Measurements from ENCODE around the gene MYOG. TPM values are rescaled to one million over a fixed set of nuclear protein-coding genes. Genes with fewer than 3 reads are reported as not detected.
A peak's percentile ranks its signal among the peaks of the same experiment; 100 is the strongest.

The MYOG gene
- total RNA-seq, 2 experiments from 2014 or later, result not detected

DNA sequence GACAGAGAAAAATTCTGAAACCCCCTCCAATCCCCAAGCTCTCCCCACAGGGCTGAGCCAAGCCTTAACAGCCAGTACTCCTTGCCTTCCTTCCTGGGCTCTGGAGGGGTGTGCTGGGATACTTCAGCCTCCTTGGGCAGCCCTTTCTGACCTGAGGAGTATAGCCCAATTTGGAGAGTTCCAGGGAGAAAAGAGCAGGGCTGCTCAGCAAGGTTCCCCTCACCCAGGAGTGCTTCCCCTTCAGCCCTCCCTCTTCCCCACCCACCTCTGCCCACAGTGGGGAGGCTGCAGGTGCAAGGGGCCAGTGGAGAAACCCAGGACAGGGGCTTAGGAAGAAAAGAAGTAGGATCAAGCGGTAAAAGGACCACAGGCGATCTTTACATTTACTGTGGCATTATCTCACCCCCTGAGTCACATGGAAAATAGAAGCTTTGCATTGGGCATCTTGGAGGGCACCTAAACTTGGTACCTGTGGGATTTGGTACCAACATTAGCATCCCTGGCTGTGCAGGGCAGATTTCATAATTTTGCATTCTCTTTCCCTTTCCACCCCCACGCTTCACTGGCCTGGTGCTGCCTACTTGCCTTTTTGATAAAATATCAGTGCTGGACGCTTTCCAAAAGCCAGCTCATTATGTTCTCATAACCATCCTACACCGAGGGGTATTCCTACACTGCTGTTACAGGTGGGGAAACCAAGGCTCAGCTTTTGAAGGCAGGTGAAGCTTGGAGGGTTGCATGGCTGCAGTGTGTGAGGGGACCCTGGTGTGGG lies 38.9 kb upstream of the MYOG start:
- DNase-seq, result no peak
- H3K4me3 Mint-ChIP-seq, result no peak overlapping the region
- POLR2A ChIA-PET, result no interaction called here

DNA sequence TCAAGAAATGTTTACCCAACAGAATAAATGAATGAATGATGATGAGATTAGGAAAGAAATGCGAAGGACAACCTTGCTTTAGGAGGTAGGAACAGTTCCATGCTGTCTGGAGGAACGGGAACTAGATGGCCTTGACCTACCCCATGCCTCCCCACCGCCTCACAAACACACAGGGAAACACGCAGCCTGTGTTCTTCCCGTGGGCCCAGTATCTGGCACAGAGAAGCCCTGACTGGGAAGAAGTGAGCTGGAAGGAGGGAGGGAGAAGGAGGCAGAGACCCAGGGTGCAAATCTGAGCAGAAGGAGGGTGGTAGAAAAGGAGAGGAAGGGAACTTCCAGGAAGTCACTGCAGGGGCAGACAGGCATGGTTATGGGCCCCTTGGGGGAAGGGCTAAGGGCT lies 38.2 kb upstream of the MYOG start:
- no peaks in the 10 kb centered on the region for H3K36me3 Mint-ChIP-seq (ENCODE audit: low read depth)
- peaks cover 16% of the 10 kb centered on the region for H3K4me1 Mint-ChIP-seq
- no peak for DNase-seq
- no peak overlapping the region for H3K4me3 Mint-ChIP-seq
- CTCF ChIA-PET, result no interaction called here
- POLR2A ChIA-PET, result no interaction called here
- H3K9me3 Mint-ChIP-seq, result no peaks in the 10 kb centered on the region
- H3K27ac Mint-ChIP-seq, result no peak overlapping the region
- H3K27me3 Mint-ChIP-seq, result peaks cover 69% of the 10 kb centered on the region

More for the DNA sequence above, 38.9 kb upstream of the MYOG start:
- peaks cover 16% of the 10 kb centered on the region for H3K4me1 Mint-ChIP-seq
- no peaks in the 10 kb centered on the region for H3K9me3 Mint-ChIP-seq
- H3K36me3 Mint-ChIP-seq (ENCODE audit: low read depth), result no peaks in the 10 kb centered on the region
- CTCF ChIA-PET, result no interaction called here
- peaks cover 75% of the 10 kb centered on the region for H3K27me3 Mint-ChIP-seq
- no peak overlapping the region for H3K27ac Mint-ChIP-seq

DNA sequence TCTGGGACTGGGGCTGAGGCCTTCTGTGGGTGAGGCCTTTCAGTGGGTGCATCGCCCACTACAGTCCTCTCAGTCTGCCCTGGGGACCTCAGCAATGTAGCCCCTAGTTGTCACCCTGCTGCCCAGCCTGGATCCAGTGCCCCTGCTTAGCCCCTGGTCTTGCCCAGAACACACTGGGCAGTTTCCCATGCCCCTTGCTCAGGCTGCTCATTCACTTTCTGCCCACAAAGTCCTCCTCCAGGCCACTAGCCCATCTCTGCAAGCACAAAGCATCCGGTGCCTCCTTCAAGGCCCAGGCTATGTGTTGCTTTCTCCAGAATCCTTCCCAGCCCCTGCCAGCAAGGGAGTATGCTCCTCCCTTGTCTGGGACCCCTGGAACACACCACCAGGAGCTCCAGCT lies 36.3 kb upstream of the MYOG start:
- Mint-ChIP-seq H3K36me3 (ENCODE audit: low read depth) (no peaks in the 10 kb centered on the region), H3K9me3 (no peaks in the 10 kb centered on the region), H3K4me1 (peaks cover 15% of the 10 kb centered on the region), H3K27ac (no peak overlapping the region), H3K4me3 (no peak overlapping the region), H3K27me3 (peaks cover 68% of the 10 kb centered on the region)
- DNase-seq, result no peak
- ChIA-PET CTCF (interaction anchor here (1.0 to 1.9 kb wide), 4 partner anchors 9 to 82 kb away, joined by 3 to 6 read pairs (median 4); no protein-coding TSS in a partner anchor), POLR2A (no interaction called here)

DNA sequence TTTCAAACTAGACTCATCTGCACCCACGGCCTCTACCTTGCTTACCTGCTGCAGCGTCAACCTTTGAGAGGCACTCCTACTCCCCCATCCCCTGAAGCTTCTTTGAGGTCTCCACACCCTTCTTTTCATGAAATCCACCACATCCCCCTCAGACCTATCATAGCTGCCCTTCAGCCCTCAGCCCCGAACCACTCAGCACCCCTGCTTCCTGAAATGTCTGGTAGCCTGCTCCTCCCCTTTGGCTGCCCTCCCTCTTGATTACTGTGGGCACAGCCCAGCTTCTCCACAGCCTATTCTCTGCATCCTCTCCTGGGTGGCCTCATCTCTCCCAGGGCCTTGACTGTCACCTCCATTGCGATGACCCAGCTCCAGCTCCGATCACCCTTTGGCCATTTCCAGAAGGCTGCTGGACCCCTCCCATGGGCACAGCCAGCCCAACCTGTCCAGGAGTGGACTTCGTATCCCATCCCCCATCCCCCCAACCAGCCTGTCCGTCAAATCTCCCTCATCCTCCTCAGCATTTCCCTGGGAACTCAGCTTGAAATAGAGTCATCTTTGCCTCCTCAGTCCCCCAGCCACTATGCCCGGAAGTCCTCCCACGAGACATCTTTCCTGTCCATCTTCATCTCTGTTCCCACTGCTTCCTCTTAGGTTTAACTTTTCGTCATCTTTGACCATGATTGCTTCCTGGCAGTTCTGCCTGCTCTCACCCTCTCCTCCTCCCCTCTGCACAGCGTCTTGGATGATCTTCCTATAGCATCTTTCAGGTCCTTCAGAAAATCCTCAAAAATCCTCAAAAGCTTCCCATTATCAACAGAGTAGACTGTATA lies 35.6 kb upstream of the MYOG start:
- Mint-ChIP-seq H3K4me1 (peaks cover 14% of the 10 kb centered on the region), H3K4me3 (no peak overlapping the region), H3K27ac (no peak overlapping the region), H3K36me3 (ENCODE audit: low read depth) (no peaks in the 10 kb centered on the region), H3K27me3 (peaks cover 68% of the 10 kb centered on the region), H3K9me3 (no peaks in the 10 kb centered on the region)
- ChIA-PET POLR2A (no interaction called here), CTCF (interaction anchor here (0.9 to 1.9 kb wide), 4 partner anchors 8 to 95 kb away, joined by 3 to 5 read pairs (median 4); no protein-coding TSS in a partner anchor)
- no peak for DNase-seq

DNA sequence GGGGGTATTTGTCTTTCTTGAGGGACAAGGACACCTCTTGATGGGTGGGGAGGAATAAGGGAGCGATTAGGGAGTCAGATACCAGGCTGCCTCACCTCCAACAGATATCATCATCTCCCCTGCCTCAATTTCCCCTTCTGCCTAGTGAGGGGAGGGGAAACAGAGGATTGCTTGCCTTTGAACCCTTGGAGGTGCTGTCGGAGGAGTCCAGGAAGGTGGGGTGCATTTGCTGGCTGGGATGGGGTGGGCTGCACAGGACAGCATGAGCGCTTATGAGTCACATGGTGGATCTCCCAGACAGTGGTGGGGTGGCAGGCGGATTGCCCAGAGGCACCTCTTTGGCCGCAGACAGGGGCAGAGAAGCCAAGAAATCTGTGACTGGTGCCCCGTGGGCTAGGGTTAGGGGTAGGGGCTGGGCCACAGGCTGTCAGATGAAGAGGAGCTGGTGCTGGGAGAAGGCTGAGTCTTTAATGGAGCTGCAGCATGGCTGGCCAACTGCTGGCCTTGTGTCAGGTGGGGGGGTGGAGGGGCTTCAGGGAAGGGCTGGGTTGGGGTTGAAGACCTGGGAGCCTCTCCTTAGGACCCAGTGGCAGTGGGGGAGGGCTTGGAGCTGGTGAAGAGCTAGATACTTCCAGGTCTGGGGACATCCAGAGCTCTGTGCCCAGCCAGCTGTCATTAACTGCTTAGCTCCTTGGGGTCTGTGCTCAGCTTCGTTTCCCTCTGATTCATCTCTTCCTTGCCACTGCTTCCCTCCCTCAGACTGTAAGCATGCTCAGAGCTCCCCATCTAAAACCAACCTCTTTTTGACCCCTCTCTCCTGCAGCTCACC lies 34.7 kb upstream of the MYOG start:
- no peak overlapping the region for H3K27ac Mint-ChIP-seq
- ChIA-PET CTCF (interaction anchor here (0.9 to 3.4 kb wide), 4 partner anchors 29 to 96 kb away, joined by 4 to 26 read pairs (median 5); no protein-coding TSS in a partner anchor), POLR2A (no interaction called here)
- no peak for DNase-seq
- H3K4me3 Mint-ChIP-seq, result no peak overlapping the region
- no peaks in the 10 kb centered on the region for H3K36me3 Mint-ChIP-seq (ENCODE audit: low read depth)
- peaks cover 14% of the 10 kb centered on the region for H3K4me1 Mint-ChIP-seq
- H3K27me3 Mint-ChIP-seq, result peaks cover 70% of the 10 kb centered on the region
- H3K9me3 Mint-ChIP-seq, result no peaks in the 10 kb centered on the region

DNA sequence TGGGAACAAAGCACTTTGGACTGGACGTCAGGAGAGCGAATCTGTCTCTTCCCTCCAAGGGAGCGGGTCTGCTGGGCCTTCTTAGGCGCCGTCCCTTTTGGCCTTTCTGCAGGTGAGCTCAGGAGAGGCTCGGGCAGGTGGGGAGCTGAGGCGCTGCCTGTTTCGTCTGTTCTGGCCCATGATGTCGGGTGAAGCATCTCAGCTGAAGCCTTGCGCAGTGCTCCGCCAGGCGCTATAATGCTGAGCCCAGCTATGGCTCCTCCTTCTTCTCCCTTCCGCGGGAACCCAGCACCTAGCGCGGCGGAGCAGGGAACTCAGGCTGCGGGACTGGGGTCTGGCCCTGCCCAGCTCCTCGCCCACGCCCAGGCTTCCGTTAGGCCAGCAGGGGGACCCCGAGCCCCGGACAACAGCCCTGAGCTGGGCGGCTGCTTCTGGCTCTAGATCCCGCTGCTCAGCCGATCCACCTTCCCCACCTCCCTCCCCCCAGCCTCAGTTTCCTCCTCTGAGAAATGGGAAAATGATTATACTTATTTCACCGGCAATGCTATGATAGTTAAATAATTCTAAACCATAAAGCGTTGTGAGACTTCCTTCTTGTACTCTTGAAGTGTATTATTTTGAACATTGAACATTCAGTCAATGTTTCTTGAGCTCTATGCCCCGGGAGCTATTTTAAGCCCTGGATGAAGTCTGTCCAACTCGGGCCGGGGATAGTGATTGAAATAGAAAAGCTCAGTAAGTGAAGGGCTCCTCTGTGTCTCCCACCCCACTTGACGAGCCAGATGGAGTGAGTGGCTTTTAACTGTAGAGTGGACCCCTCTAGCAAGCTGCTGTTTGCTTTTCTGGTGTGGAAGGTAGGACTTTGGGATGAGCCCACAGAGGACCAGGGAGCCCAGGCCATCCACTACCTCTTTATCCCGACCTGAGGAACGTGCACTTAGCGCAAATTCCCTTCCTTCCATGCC lies 32.1 kb upstream of the MYOG start:
- H3K9me3 Mint-ChIP-seq, result no peaks in the 10 kb centered on the region
- no peak overlapping the region for H3K27ac Mint-ChIP-seq
- no peak overlapping the region for H3K4me3 Mint-ChIP-seq
- H3K36me3 Mint-ChIP-seq (ENCODE audit: low read depth), result no peaks in the 10 kb centered on the region
- CTCF ChIA-PET, result interaction anchor here (0.8 to 3.4 kb wide), 15 partner anchors 8 to 150 kb away, joined by 3 to 26 read pairs (median 4); partner anchors contain the start of genes ADORA1 and MYBPH
- H3K27me3 Mint-ChIP-seq, result peaks cover 52% of the 10 kb centered on the region
- POLR2A ChIA-PET, result no interaction called here
- peak; percentile 48 for DNase-seq
- peaks cover 14% of the 10 kb centered on the region for H3K4me1 Mint-ChIP-seq

DNA sequence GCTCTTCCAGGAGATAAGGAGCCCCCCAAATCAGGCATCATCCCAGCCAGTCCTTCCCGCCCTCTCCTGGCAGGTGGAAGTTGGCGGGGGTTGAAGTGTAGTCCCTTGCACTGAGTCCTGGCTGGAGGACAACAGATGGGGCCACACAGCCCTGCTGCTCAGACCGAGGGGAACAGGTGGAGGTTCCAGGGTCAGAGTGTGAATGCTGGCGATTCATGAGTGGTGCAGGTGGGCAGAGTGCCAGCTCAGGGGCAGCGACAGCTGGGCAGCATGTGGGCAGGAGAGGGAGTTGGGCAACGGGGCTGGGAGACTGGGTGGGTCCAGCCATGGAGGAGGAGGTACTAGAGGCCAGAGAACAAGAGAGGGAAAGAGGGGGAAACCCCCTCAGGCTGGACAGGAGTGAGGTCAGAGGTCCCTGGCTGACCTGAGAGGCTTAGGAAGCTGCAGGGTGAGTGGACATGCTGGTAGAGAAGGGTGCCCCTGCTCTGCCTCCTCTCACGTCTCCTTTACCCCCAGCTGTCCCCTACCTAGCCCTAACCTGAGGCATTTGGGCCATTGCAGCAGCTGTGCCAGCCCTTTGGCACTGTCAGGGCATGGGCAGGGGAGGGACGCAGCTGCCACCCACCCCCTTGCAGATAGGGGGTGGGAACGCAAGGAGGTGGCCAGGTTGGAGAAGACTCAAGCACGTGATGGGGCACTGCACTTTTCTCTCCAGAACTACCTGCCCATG lies 30.4 kb upstream of the MYOG start:
- no peak overlapping the region for H3K4me3 Mint-ChIP-seq
- POLR2A ChIA-PET, result no interaction called here
- no peaks in the 10 kb centered on the region for H3K36me3 Mint-ChIP-seq (ENCODE audit: low read depth)
- no peaks in the 10 kb centered on the region for H3K9me3 Mint-ChIP-seq
- peaks cover 4% of the 10 kb centered on the region for H3K4me1 Mint-ChIP-seq
- H3K27ac Mint-ChIP-seq, result no peak overlapping the region
- peaks cover 45% of the 10 kb centered on the region for H3K27me3 Mint-ChIP-seq
- no peak for DNase-seq
- CTCF ChIA-PET, result interaction anchor here (1.4 kb wide), 1 partner anchor 50 kb away, joined by 4 read pairs; no protein-coding TSS in a partner anchor

DNA sequence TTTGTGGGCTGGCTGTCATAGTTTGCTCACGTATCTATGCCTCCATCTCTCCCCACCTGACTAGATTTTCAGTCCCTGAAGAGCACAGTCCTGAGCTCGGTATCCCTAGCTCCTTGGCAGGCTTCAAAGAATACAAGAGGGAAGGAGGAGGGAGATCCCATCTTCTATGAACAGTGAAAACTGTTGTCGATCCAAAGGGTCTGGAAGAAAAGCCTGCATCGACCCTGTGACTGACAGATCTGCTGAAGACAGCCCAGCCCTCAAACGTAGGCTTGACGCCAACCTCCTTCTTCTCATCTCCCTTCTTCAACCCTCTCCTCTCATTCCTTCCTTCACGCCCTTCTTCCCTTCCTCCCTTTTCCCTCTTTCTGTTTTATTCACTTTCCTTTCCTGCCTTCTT lies 28.4 kb upstream of the MYOG start:
- ChIA-PET POLR2A (no interaction called here), CTCF (no interaction called here)
- no peaks in the 10 kb centered on the region for H3K36me3 Mint-ChIP-seq (ENCODE audit: low read depth)
- no peak overlapping the region for H3K27ac Mint-ChIP-seq
- H3K4me3 Mint-ChIP-seq, result no peak overlapping the region
- H3K9me3 Mint-ChIP-seq, result no peaks in the 10 kb centered on the region
- H3K27me3 Mint-ChIP-seq, result peaks cover 47% of the 10 kb centered on the region
- DNase-seq, result no peak
- no peaks in the 10 kb centered on the region for H3K4me1 Mint-ChIP-seq

DNA sequence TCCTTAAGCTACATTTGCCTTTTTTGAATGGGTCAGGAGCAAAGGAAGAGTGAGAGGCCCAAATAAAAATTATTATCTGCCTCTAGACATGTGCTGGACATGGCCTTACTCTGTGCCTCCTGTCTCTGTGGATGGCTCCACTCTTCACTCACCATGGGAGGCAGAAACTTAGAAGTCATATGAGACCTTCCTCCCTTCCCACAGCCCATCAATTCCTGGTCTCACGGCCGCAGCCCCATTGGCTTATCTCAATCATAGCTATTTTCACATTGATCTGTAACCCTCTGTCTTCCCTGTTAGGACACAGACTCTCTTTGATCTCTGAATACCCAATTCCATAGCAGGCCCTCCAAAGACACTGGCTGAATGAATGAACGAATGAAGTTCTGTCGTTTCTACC lies 27.5 kb upstream of the MYOG start:
- H3K27ac Mint-ChIP-seq, result no peak overlapping the region
- CTCF ChIA-PET, result interaction anchor here (1.3 kb wide), 1 partner anchor 8 kb away, joined by 3 read pairs; no protein-coding TSS in a partner anchor
- DNase-seq, result no peak
- H3K4me1 Mint-ChIP-seq, result no peaks in the 10 kb centered on the region
- POLR2A ChIA-PET, result no interaction called here
- no peaks in the 10 kb centered on the region for H3K9me3 Mint-ChIP-seq
- peaks cover 49% of the 10 kb centered on the region for H3K27me3 Mint-ChIP-seq
- no peaks in the 10 kb centered on the region for H3K36me3 Mint-ChIP-seq (ENCODE audit: low read depth)
- no peak overlapping the region for H3K4me3 Mint-ChIP-seq

DNA sequence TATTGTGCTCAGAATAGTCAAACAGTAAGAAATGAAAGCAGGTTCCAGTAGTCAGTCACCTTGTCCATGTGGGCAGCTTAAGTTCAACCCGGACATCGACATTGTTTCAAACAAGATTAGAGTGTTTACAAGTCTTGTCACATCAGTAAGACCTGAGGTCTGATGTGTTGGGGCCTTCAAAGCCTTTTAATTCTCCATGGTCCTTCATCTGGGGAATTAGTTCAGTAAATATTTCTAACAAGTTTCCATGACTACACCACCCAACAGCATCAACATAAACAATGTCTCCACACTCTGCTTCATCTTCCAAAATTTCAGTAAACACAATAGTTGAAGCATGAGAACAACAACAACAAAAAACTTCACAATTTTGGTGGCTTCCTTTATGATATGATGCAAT lies 26.7 kb upstream of the MYOG start:
- H3K4me3 Mint-ChIP-seq, result no peak overlapping the region
- no peaks in the 10 kb centered on the region for H3K4me1 Mint-ChIP-seq
- H3K9me3 Mint-ChIP-seq, result no peaks in the 10 kb centered on the region
- CTCF ChIA-PET, result interaction anchor here (1.3 kb wide), 1 partner anchor 9 kb away, joined by 3 read pairs; no protein-coding TSS in a partner anchor
- H3K36me3 Mint-ChIP-seq (ENCODE audit: low read depth), result no peaks in the 10 kb centered on the region
- no peak overlapping the region for H3K27ac Mint-ChIP-seq
- POLR2A ChIA-PET, result no interaction called here
- no peak for DNase-seq
- peaks cover 49% of the 10 kb centered on the region for H3K27me3 Mint-ChIP-seq

DNA sequence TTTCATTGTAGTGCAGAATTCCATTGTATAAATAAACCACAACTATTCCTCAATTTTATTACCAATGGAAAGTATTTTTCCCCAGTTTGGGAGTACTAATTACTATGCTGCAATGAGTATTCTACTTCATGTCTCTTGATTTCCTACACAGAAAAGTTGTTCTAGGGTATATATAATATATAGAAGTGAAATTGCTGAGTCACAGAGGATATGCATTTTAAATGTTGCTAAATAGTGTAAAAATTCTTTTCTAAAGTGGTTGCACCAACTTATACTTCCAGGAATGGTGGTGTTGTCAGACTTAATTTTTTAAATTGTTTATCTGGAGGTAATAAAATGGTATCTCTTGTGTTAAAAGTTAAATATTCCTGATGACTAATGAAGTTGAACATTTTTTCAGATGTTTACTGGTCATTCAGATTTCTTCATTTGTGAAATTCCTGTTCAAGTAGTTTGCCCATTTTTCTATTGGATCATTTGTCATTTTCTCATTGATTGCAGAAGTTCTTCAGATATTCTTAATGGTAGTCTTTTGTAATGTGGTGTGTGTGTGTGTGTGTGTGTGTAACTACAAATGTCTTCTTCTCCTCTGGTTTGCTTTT lies 19.1 kb upstream of the MYOG start:
- DNase-seq, result no peak
- Mint-ChIP-seq H3K27ac (no peak overlapping the region), H3K9me3 (no peaks in the 10 kb centered on the region), H3K27me3 (peaks cover 39% of the 10 kb centered on the region), H3K4me1 (no peaks in the 10 kb centered on the region), H3K36me3 (ENCODE audit: low read depth) (no peaks in the 10 kb centered on the region), H3K4me3 (no peak overlapping the region)
- CTCF ChIA-PET, result no interaction called here
- POLR2A ChIA-PET, result no interaction called here
